Memory B cell (primary cell): Measurements from ENCODE around the gene CNR1.

ENCODE experiments used
- ATAC-seq: fragments of 150-1000 bp; cut with Tn5 transposase; 2 replicates; pipeline ENCODE4 v1.10.0; 2021; ENCODE audit warnings: low read depth, mild to moderate bottlenecking, moderate library complexity
- DNase-seq, 2 donors: peaks; one replicate each; pipeline ENCODE4 v3.0.0; 2022; ENCODE audit warnings: low spot score in 2 of 2
- H3K27ac Mint-ChIP-seq: one replicate; pipeline ENCODE4 v1.8.0; 2022; ENCODE audit warnings: mild to moderate bottlenecking, moderate library complexity, mixed read lengths
- H3K27me3 Mint-ChIP-seq: one replicate; pipeline ENCODE4 v1.8.0; 2022; ENCODE audit warnings: mixed read lengths
- H3K36me3 Mint-ChIP-seq: one replicate; pipeline ENCODE4 v1.8.0; 2022; ENCODE audit warnings: mild to moderate bottlenecking, mixed read lengths
- H3K4me1 Mint-ChIP-seq: one replicate; pipeline ENCODE4 v1.8.0; 2022; ENCODE audit warnings: mixed read lengths
- H3K4me3 Mint-ChIP-seq: one replicate; pipeline ENCODE4 v1.8.0; 2022; ENCODE audit warnings: mild to moderate bottlenecking, moderate library complexity, mixed read lengths
- H3K9me3 Mint-ChIP-seq: one replicate; pipeline ENCODE4 v1.8.0; 2022; ENCODE audit warnings: mixed read lengths

The CNR1 gene

DNA sequence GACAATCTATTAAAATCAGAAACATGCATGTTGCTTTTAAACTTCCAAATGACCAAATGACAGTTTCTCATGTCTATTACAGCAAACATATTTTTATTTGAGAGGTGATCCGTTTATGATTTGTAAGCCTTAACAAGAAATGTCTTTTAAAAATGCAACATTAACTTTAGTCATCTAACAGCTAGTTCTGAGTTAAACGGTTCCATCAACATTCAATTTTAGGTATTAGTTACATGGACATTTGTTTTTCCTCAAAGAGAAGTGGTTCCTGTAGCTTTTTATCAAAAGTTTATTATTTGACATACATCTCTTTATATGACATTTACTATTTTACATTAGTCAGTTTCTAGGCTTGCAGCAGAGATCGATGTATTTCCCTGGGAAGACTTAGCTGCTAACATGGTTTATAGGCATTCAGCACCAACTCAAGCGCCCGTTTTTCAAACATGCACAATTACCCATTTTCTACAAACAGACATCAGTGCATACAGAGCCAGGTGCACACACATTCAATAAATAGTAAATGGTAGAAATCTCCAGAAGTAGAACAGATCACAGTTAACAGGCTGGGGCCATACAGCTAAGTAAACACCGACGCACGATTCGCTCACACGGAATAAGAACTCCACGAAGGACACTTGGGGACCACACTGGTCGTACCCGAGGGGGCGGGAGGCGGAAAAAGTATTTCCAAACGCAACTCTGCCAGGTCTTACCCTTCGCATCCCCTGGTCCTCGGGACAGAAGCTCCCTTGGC, 882 bp downstream of the CNR1 start:
- Mint-ChIP-seq H3K36me3 (no peaks in the 10 kb centered on the region), H3K4me1 (peaks cover 29% of the 10 kb centered on the region), H3K9me3 (no peaks in the 10 kb centered on the region), H3K4me3 (peak overlapping the region; percentile 88), H3K27ac (peak overlapping the region; percentile 88), H3K27me3 (no peaks in the 10 kb centered on the region)
- no peak for DNase-seq
- peak; percentile 11 for ATAC-seq

DNA sequence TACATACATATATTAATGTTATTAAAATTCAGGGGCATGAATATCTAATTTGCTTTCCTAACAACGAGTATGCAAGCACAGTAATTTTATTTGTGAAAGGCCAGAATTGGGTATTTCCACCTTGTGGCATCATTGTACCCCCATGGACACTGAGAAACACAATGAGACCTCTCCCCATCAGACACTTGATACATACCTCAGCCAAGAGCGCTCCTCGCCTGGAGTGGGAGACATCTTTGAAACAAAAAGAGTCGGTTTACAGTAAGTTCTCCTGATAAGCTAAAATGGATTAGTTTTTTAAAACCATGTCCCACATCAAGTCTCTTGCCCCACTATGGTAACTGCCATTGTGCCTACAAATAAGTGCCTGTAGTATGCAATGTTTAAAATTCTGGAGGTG, 2.1 kb downstream of the CNR1 start:
- Mint-ChIP-seq H3K27me3 (no peaks in the 10 kb centered on the region), H3K9me3 (no peaks in the 10 kb centered on the region), H3K4me1 (peaks cover 29% of the 10 kb centered on the region), H3K4me3 (no peak overlapping the region), H3K27ac (peak overlapping the region; percentile 64), H3K36me3 (no peaks in the 10 kb centered on the region)
- no peak for DNase-seq
- ATAC-seq: no peak

DNA sequence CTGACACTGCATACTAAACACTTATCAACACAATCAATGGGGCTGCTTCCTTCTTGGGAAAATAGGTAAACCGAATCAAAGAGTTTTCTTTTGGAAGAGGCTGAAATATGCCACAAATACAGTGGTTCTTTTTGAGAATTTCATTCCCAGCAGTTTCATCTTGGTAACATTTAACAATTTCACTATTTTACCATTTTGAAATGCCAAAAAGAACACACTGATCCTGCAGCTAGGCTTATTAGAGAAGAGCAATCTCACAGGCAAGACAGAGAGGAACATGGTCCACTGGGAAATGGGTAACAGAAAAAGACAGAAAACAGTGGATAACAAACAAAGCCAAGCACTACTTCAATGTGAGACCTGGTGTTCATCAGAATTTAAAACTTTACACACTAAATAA, 2.5 kb downstream of the CNR1 start:
- no peak for ATAC-seq
- Mint-ChIP-seq H3K4me1 (peaks cover 29% of the 10 kb centered on the region), H3K4me3 (no peak overlapping the region)

DNA sequence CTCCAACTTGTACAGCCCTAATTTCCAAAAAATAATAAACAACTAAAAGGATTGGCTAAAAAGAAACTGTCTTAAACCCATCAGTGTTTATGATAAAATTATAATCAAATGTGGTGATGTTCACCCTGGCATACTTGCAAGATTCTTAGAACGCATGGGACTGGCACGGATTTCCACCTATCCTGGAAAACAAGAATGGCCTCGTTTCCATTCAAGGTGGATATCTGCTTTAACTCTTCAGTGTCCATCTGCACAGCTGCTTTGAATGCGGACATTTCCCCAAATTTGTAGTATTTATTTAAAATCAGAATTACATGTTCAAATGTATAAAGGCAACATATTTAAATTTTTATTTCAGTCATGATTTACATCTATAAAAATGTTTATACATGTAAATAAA, 4.2 kb downstream of the CNR1 start:
- ATAC-seq (no peak), DNase-seq (no peak)
- Mint-ChIP-seq H3K4me3 (no peak overlapping the region), H3K27me3 (no peaks in the 10 kb centered on the region), H3K9me3 (no peaks in the 10 kb centered on the region), H3K36me3 (no peaks in the 10 kb centered on the region), H3K27ac (no peak overlapping the region), H3K4me1 (peaks cover 21% of the 10 kb centered on the region)

More for the DNA sequence above, 2.5 kb downstream of the CNR1 start:
- Mint-ChIP-seq H3K9me3 (no peaks in the 10 kb centered on the region), H3K27ac (peak overlapping the region; percentile 64), H3K27me3 (no peaks in the 10 kb centered on the region), H3K36me3 (no peaks in the 10 kb centered on the region)
- DNase-seq: no peak

DNA sequence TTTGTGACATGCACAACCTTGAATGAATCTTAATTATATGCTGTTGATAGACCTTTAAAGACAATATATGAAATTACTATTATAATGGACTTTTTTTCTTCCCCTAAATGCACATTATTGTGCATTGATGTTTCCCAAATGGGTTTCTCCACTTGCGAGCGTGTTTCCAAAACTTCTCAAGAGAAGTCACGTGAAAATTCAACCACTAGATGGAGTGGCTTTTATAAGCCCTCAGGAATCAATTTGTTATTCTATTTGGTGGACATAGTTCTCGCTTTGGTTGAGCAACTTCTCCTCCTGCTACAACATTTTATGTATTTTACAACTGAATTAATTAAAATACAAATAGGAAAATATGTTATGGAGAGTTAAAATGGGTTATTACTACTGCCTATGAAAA, 9.0 kb downstream of the CNR1 start:
- DNase-seq (no peak), ATAC-seq (no peak)
- peaks cover 8% of the 10 kb centered on the region for H3K4me1 Mint-ChIP-seq
- H3K27ac Mint-ChIP-seq: no peak overlapping the region
- no peak overlapping the region for H3K4me3 Mint-ChIP-seq
- H3K27me3 Mint-ChIP-seq: no peaks in the 10 kb centered on the region
- H3K9me3 Mint-ChIP-seq: no peaks in the 10 kb centered on the region
- no peaks in the 10 kb centered on the region for H3K36me3 Mint-ChIP-seq

DNA sequence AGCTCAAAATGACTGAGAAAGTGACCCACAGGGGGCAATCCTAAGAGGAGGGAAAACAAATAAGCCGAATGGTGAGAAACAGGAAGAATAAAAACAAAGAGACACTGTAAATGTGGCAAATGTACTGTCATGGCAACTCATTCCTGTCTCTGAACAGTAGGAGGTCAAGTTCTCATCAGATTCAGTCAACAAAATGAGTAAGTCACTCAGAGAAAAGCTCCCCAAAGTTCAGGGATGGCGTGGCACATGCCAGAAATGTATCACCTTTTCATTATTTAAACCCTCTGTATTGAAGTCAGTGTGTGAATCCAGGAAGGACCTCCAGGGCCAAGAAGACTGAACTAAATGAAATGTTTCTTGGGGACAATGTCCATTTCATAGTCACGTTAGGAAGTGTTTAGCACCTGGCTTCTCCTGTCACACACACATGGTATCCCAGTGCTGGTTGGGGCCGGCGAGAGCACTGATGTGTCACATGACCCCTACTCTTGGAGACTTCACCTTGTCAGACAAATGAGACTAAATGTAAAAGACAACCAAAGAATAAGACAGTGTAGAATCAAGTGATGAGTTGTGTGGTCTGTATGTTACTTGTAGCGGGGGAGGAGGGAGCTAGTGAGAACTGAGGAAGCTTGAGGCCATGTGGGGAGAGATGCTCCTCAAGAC, 20.7 kb downstream of the CNR1 start:
- H3K36me3 Mint-ChIP-seq: peaks cover 4% of the 10 kb centered on the region
- no peak overlapping the region for H3K4me3 Mint-ChIP-seq
- H3K4me1 Mint-ChIP-seq: peaks cover 22% of the 10 kb centered on the region
- DNase-seq (no peak), ATAC-seq (no peak)
- H3K9me3 Mint-ChIP-seq: no peaks in the 10 kb centered on the region
- peak overlapping the region; percentile 89 for H3K27ac Mint-ChIP-seq
- no peaks in the 10 kb centered on the region for H3K27me3 Mint-ChIP-seq

DNA sequence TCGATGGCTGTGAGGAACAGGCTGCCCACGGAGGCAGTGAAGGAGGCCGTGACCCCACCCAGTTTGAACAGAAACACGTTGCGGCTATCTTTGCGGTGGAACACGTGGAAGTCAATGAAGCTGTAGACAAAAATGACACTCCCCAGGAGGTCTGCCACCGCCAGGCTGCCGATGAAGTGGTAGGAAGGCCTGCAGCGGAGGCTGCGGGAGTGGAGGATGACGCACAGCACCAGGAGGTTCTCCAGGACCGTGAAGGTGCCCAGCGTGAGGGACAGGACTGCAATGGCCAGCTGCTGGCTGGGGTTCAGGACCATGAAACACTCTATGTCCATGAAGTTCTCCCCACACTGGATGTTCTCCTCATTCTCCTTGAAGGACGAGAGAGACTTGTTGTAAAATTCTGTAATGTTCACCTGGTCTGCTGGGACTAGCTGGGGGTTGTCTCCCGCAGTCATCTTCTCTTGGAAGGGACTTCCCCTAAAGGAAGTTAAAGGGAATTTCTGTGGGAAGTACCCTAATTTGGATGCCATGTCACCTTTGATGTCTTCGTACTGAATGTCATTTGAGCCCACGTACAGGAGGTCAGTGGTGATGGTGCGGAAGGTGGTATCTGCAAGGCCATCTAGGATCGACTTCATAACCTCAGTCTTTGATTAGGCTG, 21.4 kb downstream of the CNR1 start:
- H3K4me3 Mint-ChIP-seq: no peak overlapping the region

DNA sequence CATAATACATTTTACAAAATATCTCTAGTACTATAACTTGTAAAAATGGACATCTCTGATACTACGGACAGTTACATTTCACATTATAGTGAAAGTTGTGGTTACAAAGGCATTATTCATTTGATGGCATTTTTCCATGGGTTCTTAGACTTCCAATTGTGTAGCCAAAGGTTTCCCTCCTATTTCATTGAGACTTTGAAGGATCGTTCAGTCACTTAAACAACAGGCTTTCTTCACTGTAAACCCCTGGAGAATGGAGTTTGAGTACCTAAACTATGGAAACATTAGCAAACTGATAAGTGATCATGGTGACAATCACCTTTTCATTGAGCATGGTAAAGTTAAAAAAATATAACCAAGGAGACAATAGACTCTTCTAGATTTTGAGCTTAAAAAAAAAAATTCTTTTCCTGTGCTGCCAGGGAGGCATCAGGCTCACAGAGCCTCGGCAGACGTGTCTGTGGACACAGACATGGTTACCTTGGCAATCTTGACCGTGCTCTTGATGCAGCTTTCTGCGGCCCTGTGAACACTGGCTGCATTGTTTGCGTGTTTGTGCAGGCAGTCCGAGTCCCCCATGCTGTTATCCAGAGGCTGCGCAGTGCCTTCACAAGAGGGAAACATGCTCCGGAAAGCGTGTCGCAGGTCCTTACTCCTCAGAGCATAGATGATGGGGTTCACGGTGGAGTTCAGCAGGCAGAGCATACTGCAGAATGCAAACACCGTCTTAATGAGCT, 22.6 kb downstream of the CNR1 start:
- H3K4me1 Mint-ChIP-seq: peaks cover 20% of the 10 kb centered on the region
- ATAC-seq (no peak), DNase-seq (no peak)
- H3K9me3 Mint-ChIP-seq: no peaks in the 10 kb centered on the region
- peak overlapping the region; percentile 14 for H3K27ac Mint-ChIP-seq
- no peaks in the 10 kb centered on the region for H3K27me3 Mint-ChIP-seq
- no peak overlapping the region for H3K4me3 Mint-ChIP-seq
- H3K36me3 Mint-ChIP-seq: peaks cover 4% of the 10 kb centered on the region

More for the DNA sequence above, 21.4 kb downstream of the CNR1 start:
- peak overlapping the region; percentile 89 for H3K27ac Mint-ChIP-seq
- H3K9me3 Mint-ChIP-seq: no peaks in the 10 kb centered on the region
- H3K4me1 Mint-ChIP-seq: peaks cover 22% of the 10 kb centered on the region
- no peaks in the 10 kb centered on the region for H3K27me3 Mint-ChIP-seq
- peaks cover 4% of the 10 kb centered on the region for H3K36me3 Mint-ChIP-seq
- ATAC-seq: no peak
- DNase-seq: no peak

DNA sequence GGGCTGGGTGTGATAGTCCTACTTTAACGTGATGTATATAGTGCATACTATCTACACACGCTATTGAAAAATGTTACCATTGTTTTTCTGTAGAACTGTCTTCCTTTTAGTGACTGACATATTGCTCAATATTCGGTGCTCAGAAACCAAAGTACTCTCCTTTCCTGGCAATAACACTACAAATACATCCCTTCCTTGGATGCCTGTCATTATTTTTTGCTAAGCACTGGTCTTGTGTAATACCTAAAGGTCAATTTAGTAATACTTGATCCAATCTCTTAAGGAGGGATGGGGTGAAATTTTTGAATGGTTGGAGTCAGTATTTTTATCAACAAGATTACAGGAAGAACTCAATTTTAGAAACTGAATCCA, 23.9 kb downstream of the CNR1 start:
- ATAC-seq (no peak), DNase-seq (no peak)
- Mint-ChIP-seq H3K4me1 (peaks cover 20% of the 10 kb centered on the region), H3K27ac (peak overlapping the region; percentile 99), H3K27me3 (no peaks in the 10 kb centered on the region), H3K9me3 (no peaks in the 10 kb centered on the region), H3K4me3 (peak overlapping the region; percentile 74), H3K36me3 (peaks cover 4% of the 10 kb centered on the region)

DNA sequence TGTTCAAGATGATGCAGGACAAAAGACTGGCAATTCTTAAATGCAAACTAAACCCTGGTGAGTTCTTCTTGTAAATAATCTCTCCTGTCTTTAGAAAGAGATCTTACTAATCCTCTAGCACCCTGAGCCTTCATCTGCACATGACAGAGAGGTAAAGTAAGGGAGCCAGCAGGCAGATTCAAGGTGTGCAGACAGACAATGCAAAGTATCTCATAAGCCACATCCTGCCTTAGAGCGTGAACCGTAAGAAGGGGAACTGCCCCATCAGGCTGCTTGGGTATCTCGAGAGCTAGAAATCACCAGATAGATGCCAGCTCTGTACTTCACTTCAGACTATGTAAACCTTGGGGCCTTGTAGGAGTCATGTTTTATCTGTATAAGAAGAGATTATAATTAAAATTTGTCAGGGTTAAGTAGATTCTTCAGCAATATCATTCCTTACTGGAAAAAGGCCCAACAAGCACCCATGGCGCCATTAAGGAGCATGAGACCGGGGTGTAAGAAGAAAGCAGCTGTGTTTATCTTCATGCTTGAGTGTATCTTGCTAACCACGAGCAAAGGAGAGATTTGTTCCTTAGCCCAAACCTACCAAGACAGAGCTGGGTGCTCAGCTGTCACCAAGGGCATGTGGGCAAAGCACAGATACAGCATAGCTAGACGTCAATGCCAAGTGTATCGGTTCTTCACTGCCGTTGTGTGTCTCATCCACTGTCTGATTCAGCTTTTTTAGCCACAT, 24.4 kb downstream of the CNR1 start:
- H3K4me3 Mint-ChIP-seq: peak overlapping the region; percentile 74
- no peaks in the 10 kb centered on the region for H3K9me3 Mint-ChIP-seq
- ATAC-seq: peak; percentile 84
- H3K27ac Mint-ChIP-seq: peak overlapping the region; percentile 99
- peaks cover 20% of the 10 kb centered on the region for H3K4me1 Mint-ChIP-seq
- no peaks in the 10 kb centered on the region for H3K27me3 Mint-ChIP-seq
- DNase-seq: peak; percentile 63 to 78
- H3K36me3 Mint-ChIP-seq: peaks cover 4% of the 10 kb centered on the region

DNA sequence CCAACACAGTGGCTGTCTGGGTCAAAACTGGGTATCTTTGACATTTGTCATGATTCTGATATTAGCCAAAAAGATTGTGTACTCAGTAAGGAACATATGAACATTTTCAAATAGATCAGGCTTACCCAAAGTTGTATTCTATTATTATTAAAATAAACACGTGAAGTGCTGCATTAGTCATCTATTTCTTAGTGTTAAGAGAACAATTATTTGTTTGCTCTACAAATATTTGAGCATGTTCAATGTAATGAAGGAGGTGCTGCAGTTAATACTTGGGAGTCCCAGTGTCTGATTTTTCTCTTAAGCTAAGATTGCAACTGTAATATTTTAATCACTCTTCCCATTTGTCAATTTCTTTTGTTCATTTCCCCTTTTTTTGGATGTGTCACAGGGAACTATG, 28.2 kb downstream of the CNR1 start:
- no peak overlapping the region for H3K4me3 Mint-ChIP-seq
- H3K9me3 Mint-ChIP-seq: no peaks in the 10 kb centered on the region
- H3K27ac Mint-ChIP-seq: no peak overlapping the region
- no peaks in the 10 kb centered on the region for H3K36me3 Mint-ChIP-seq
- H3K4me1 Mint-ChIP-seq: peaks cover 27% of the 10 kb centered on the region
- ATAC-seq (no peak), DNase-seq (no peak)
- H3K27me3 Mint-ChIP-seq: no peaks in the 10 kb centered on the region

DNA sequence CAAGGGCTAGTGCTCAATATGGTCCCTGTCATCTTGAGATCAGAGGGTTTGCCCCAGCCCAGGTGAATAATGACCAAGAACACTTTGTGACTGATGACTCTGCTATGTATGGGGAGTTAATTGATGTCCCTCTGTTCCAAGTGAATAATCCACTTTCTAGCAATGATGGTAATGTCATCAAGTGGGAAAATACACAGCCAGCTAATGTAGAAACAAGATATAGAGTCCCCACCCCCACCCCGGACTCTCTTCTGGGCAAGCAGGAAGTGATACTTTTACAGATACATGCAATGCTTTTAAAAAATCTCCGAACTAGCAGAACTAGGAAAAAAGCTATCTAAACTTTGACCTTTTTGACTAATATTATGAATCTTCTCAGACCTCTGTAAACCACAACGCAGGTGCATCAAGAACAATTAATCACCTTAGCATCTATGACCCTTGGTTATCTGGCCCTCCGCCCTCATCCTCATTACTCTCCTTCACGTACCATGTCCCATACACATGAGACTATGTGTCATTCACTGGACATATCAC, 30.5 kb downstream of the CNR1 start:
- H3K27me3 Mint-ChIP-seq: no peaks in the 10 kb centered on the region
- DNase-seq (no peak), ATAC-seq (peak; percentile 84)
- no peaks in the 10 kb centered on the region for H3K36me3 Mint-ChIP-seq
- H3K4me1 Mint-ChIP-seq: peaks cover 15% of the 10 kb centered on the region
- H3K9me3 Mint-ChIP-seq: no peaks in the 10 kb centered on the region
- H3K4me3 Mint-ChIP-seq: peak overlapping the region; percentile 46
- peak overlapping the region; percentile 8 for H3K27ac Mint-ChIP-seq

DNA sequence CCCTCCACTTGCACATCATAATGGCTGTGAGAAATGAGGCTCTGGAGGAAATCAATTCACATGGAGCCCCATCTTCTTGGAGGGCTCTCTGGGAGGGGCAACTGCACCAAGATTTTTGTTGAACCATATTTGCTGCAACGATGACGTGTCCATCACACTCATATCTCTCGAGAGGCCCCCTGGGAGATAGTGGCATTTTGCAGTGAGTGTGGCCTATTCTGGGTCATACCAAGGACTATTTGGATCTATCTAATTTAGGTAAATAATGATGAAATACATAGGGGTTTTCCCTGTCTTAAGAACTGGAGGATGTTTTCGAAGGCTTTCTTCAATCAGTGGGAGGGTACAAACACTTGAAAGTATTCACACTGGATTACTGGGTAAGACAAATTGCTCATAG, 31.6 kb downstream of the CNR1 start:
- H3K9me3 Mint-ChIP-seq: no peaks in the 10 kb centered on the region
- H3K4me1 Mint-ChIP-seq: peaks cover 15% of the 10 kb centered on the region
- no peak for DNase-seq
- no peaks in the 10 kb centered on the region for H3K27me3 Mint-ChIP-seq
- no peaks in the 10 kb centered on the region for H3K36me3 Mint-ChIP-seq
- no peak for ATAC-seq
- H3K27ac Mint-ChIP-seq: peak overlapping the region; percentile 8
- H3K4me3 Mint-ChIP-seq: no peak overlapping the region
